Adrenal gland (tissue), 12 donors: Measurements from ENCODE around the gene PRMT7. TPM values are rescaled to one million over a fixed set of nuclear protein-coding genes. Genes with fewer than 3 reads are reported as not detected.
A peak's percentile ranks its signal among the peaks of the same experiment; 100 is the strongest.
"Not testable (repeated sequence)": the region's sequence is repeated elsewhere in the genome, so short reads cannot be mapped to it uniquely, and the experiment has no call there.

Source experiments
- DNase-seq, 7 donors: peaks; one replicate each; pipeline ENCODE4 v3.0.0-alpha.2; 2019 to 2020
- H3K27ac ChIP-seq, 5 donors: fragments of 200-600 bp; sonication (generic) in 4 of 5; 1 replicate in 3 of 5; 2 replicates in 2 of 5; pipeline versions ENCODE4 v1.5.1 to v1.8.0; 2016 to 2020; ENCODE audit warnings: mild to moderate bottlenecking in 1 of 5
- H3K27me3 ChIP-seq: fragments of 200-600 bp; 2 replicates; pipeline ENCODE4 v1.8.0; 2021
- H3K36me3 ChIP-seq, 2 donors: fragments of 200-600 bp; replicated peaks in 1 of 2; 1 replicate in 1 of 2; 2 replicates in 1 of 2; pipeline versions ENCODE4 v1.5.1 to v1.8.0; 2018 to 2022
- H3K4me1 ChIP-seq, 2 donors: fragments of 200-600 bp; replicated peaks in 1 of 2; 1 replicate in 1 of 2; 2 replicates in 1 of 2; pipeline versions ENCODE4 v1.5.1 to v1.8.0; 2018 to 2021
- H3K4me3 ChIP-seq, 4 donors: fragments of 200-600 bp; sonication (generic) in 3 of 4; one replicate each; pipeline ENCODE4 v1.5.1; 2016 to 2018
- H3K9me3 ChIP-seq, 3 donors: fragments of 200-600 bp; sonication (generic) in 1 of 3; replicated peaks in 1 of 3; 1 replicate in 2 of 3; 2 replicates in 1 of 3; pipeline versions ENCODE4 v1.5.1 to v1.8.0; 2016 to 2021
- POLR2A ChIP-seq, 2 donors: fragments of 450-650 bp; IDR thresholded peaks; one replicate each; pipeline ENCODE4 v1.6.1; 2017; ENCODE audit warnings: antibody characterized with exemption in 2 of 2, mild to moderate bottlenecking in 2 of 2, moderate library complexity in 1 of 2
- WGBS, 4 donors: extraction: QIAGEN DNeasy Blood & Tissue Kit in 2 of 4; methylation state at CpG; one replicate each; pipeline versions ENCODE4 v1.1.5 to v1.1.7; 2013 to 2017; 5-methylcytosine and 5-hydroxymethylcytosine counted together
- intact Hi-C, 2 donors: fragments of 100-400 bp; cut with DNase I; formaldehyde crosslinking; loops; one replicate each; pipeline versions ENCODE4 v1.14.1 to v1.15.0; 2022 to 2023
- polyA plus RNA-seq, 3 donors: library from polyadenylated mRNA; stranded (reverse); fragments of 200-250 nt in 2 of 3; fragments of 350-450 nt in 1 of 3; fragmentation: Illumina TruSeq in 1 of 3; extraction: RNeasy Lipid Tissue Mini Kit (QIAGEN cat#74804) in 1 of 3; gene quantifications; one replicate each; pipeline ENCODE4 v1.2.3, GENCODE V29; 2013 to 2014
- total RNA-seq, 9 donors: library from RNA; depleted of rRNA in 4 of 9; stranded (reverse); fragments of >200 nt in 4 of 9; fragments of 120-200 nt in 1 of 9; fragmentation: NEBNext Ultra II Directional in 1 of 9; extraction: Animal tissue kit (Norgen Biotek cat#: 25700) in 1 of 9; gene quantifications; one replicate each; pipeline versions ENCODE4 v1.1.0 to v1.2.4, GENCODE V29; 2013 to 2023
- TF ChIP-seq, protein P1 (sequence below), 6 experiments: fragments of 450-650 bp in 4 of 6; fragments of 200-600 bp in 2 of 6; sonication (generic) in 1 of 6; IDR thresholded peaks; 1 replicate in 5 of 6; 2 replicates in 1 of 6; pipeline versions ENCODE4 v1.5.1 to v1.8.0; 2016 to 2021; ENCODE audit warnings: antibody characterized with exemption in 6 of 6, mild to moderate bottlenecking in 2 of 6, moderate library complexity in 1 of 6
- donor health status: healthy with polysubstance abuse.
- donor health status: Bipolar disorder and iron deficiency.
- donor health status: DM: yes; HTN: yes; CAD: no.
- donor health status: DM: no; HTN: no; CAD: no.
- donor health status: DM: no; HTN: no; CAD: no.
- donor health status: DM: yes; HTN: yes; CAD: no.

The PRMT7 gene
- total and polyA plus RNA-seq, 12 donors, result 30.0 to 141 (median 42.7) TPM

DNA sequence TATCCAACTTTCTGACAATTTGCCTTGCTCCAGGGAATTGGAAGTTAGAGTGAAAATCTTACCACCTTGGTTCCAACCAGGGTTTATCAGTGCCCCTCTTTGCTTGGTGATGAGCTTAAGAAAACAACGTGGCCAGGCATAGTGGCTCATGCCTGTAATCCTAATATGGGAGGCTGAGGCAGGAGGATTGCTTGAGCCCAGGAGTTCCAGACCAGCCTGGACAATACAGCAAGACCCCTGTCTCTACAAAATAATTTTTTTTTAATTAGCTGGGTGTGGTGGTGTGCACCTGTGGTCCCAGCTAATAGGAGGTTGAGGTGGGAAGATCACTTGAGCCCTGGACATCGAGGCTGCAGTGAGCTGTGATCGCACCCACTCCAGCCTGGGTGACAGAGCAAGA is 25.1 kb upstream of the PRMT7 start:
- Histone ChIP-seq H3K4me3 (no peak overlapping the region), H3K4me1 (peaks cover 28 to 61% of the 10 kb centered on the region in 2 donors), H3K9me3 (no peaks in the 10 kb centered on the region), H3K36me3 (peaks cover 0 to 14% of the 10 kb centered on the region in 2 donors), H3K27me3 (no peaks in the 10 kb centered on the region), H3K27ac (peak overlapping the region in 3 of 5 donors; percentile 31 to 65 (median 56))
- intact Hi-C loops, result no loop called here
- DNase-seq, result no peak
- whole genome bisulfite sequencing, 4 donors, result 85 to 97% (median 95%) methylated on average over 3 of the region's 3 CpGs
- no peak for TF ChIP-seq POLR2A (IDR thresholded peaks at IDR 0.05)
- TF ChIP-seq, protein P1, sequence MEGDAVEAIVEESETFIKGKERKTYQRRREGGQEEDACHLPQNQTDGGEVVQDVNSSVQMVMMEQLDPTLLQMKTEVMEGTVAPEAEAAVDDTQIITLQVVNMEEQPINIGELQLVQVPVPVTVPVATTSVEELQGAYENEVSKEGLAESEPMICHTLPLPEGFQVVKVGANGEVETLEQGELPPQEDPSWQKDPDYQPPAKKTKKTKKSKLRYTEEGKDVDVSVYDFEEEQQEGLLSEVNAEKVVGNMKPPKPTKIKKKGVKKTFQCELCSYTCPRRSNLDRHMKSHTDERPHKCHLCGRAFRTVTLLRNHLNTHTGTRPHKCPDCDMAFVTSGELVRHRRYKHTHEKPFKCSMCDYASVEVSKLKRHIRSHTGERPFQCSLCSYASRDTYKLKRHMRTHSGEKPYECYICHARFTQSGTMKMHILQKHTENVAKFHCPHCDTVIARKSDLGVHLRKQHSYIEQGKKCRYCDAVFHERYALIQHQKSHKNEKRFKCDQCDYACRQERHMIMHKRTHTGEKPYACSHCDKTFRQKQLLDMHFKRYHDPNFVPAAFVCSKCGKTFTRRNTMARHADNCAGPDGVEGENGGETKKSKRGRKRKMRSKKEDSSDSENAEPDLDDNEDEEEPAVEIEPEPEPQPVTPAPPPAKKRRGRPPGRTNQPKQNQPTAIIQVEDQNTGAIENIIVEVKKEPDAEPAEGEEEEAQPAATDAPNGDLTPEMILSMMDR (IDR thresholded peaks at IDR 0.05), result no peak

DNA sequence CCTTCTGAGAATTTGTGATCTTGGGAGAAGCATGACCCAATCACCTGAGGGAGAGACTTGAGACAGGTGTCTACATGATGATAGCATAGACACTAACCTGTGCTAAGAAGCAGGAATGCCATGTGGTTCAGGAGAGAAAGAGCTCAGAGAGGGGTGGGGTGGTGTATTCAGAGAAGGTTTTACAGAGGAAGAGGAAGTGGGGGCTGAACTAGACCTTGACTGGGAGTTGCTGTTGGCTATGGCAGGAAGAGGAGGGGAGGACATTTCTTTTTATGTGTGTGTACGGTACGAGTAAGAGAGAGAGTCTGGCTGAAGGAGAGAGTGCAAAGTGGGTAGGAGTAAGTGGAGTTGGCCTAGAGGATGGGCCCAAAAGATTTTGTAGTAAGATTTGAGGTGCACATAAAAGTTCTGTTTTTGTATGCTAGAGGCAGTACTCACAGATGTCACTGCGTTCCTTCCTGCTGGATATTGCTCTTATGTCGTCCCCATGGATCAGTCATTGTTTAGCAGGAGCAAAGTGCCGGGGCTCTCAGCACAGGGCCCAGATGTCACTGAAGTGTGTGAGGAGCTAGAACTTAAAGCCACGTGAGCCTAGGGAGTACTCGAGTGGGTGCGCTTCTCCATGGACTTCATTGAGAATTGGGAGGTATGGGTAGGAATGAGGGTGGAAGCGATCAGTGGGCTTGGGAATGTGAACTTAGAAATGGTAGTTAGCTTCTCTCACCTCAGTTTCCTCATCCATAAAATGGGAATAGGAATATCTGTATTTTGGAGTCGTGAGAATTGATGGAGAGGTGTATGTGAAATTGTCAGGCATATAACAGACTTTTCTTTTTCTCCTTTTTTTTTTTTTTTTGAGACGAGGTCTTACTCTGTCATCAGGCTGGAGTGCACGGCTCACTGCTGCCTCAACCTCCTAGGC is 24.4 kb upstream of the PRMT7 start:
- Histone ChIP-seq H3K4me1 (peaks cover 28 to 61% of the 10 kb centered on the region in 2 donors), H3K36me3 (peaks cover 0 to 21% of the 10 kb centered on the region in 2 donors), H3K4me3 (no peak overlapping the region), H3K27ac (peak overlapping the region in 3 of 5 donors; percentile 21 to 64 (median 31)), H3K9me3 (no peaks in the 10 kb centered on the region), H3K27me3 (no peaks in the 10 kb centered on the region)
- no peak for DNase-seq
- intact Hi-C loops, result no loop called here
- no peak for TF ChIP-seq POLR2A (IDR thresholded peaks at IDR 0.05)
- TF ChIP-seq, protein P1 (IDR thresholded peaks at IDR 0.05), result no peak
- 71 to 79% (median 77%) methylated on average over 12 of the region's 12 CpGs for WGBS, 4 donors

DNA sequence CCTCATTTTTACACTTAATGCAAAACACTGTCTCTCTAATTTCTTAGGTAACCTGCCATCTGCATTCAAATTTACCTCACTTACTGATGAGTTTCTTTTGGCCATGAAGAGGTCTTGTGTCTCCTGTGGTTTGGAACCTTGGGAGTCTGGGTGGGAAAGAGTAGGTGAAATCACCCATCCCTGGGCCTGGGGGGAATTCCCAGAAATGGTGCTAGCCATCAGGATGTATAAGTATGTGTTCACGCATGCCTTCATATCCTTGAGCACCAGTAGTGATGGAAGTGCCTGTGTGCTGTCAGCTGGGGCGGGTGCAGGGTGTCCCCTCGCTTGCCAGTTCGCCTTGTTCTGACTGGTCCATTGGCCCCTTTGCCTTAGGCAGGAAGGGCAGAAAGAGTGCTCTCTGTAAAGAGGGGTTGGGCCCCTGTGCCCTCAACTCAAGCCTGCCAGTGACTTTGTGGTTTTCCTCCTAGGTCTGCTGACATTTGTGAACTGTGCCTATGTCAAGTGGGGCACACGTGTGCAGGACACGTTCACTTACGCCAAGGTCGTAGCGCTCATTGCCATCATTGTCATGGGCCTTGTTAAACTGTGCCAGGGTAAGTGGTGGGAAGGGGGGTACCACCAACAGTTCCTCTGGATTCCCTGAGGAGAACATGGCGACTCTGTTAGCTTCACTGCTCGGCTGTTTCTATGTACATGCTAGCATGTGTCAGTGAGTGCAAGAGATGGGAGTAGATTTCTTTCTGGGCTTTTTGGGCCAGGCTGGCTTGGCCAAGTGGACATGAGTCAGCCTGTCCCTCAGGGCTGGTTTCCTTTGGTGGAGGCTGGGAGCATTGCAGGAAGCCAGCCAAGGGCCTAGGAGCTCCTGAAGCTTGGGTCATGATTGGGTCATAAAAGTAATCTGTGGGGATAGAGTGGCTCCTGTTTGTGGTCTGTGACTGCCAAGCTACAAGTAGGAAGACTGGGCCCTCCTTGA is 23.3 kb upstream of the PRMT7 start:
- Histone ChIP-seq H3K27ac (peak overlapping the region; percentile 1 to 91 (median 69)), H3K4me1 (peaks cover 28 to 61% of the 10 kb centered on the region in 2 donors), H3K36me3 (peaks cover 0 to 29% of the 10 kb centered on the region in 2 donors), H3K4me3 (no peak overlapping the region), H3K9me3 (no peaks in the 10 kb centered on the region), H3K27me3 (no peaks in the 10 kb centered on the region)
- WGBS, 4 donors, result 44 to 68% (median 65%) methylated on average over 11 of the region's 11 CpGs
- peak; percentile 75 to 95 (median 93) for DNase-seq
- intact Hi-C loops, result no loop called here
- peak in 1 of 2 donors; percentile 22 for TF ChIP-seq POLR2A (IDR thresholded peaks at IDR 0.05)
- TF ChIP-seq, protein P1 (IDR thresholded peaks at IDR 0.05), result peak in 5 of 6 experiments; percentile 23 to 62 (median 48)

DNA sequence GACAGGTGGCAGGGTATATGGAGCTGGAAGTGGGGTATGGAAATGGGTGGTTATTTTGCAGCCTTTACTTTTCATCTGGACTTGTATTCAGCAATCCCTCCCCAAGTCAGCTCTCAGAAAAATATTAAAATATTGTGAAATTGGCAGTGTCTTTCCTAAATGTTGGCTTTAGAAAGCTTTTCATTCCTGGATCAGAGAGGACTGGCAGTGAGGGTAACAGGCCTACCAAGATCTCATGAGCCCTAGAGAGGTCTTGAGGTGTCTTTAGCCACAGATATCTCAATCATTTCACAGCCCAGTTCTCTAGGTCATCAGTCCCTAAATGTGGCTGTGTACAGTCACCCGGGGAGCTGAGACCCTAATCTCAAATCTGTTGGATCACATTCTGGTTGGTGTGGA is 22.6 kb upstream of the PRMT7 start:
- no peak for DNase-seq
- WGBS, 4 donors, result 86 to 100% (median 92%) methylated on average over 1 of the region's 1 CpG
- no peak for TF ChIP-seq POLR2A (IDR thresholded peaks at IDR 0.05)
- TF ChIP-seq, protein P1 (IDR thresholded peaks at IDR 0.05), result no peak
- peaks cover 0 to 35% of the 10 kb centered on the region in 2 donors for H3K36me3 ChIP-seq
- no peak overlapping the region for H3K4me3 ChIP-seq
- H3K27ac ChIP-seq, result peak overlapping the region in 4 of 5 donors; percentile 17 to 91 (median 72)
- H3K27me3 ChIP-seq, result no peaks in the 10 kb centered on the region
- peaks cover 26 to 55% of the 10 kb centered on the region in 2 donors for H3K4me1 ChIP-seq
- intact Hi-C loops, result no loop called here
- H3K9me3 ChIP-seq, result no peaks in the 10 kb centered on the region

DNA sequence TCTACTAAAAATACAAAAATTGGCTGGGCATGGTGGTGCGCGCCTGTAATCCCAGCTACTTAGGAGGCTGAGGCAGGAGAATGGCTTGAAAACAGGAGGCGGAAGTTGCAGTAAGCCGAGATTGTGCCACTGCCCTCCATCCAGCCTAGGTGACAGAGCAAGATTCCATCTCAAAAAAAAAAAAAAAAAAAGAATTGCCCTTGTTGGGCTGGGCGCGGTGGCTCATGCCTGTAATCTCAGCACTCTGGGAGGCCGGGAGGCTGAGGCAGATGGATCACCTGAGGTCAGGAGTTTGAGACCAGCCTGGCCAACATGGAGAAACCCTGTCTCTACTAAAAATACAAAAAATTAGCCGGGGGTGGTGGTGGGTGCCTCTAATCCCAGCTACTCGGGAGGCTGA is 22.0 kb upstream of the PRMT7 start:
- H3K27me3 ChIP-seq, H3K4me3 ChIP-seq, DNase-seq, intact Hi-C loops, H3K9me3 ChIP-seq: not testable (repeated sequence)
- H3K4me1 ChIP-seq, result peaks cover 26 to 50% of the 10 kb centered on the region in 2 donors
- peak overlapping the region in 4 of 5 donors; percentile 17 to 91 (median 72) for H3K27ac ChIP-seq
- WGBS, 4 donors, result 85 to 90% (median 87%) methylated on average over 9 of the region's 9 CpGs
- H3K36me3 ChIP-seq, result peaks cover 0 to 40% of the 10 kb centered on the region in 2 donors
